SIG-M5 treated with dmso at 0.1 percent for 504 hours (cell line): ENCODE measurements around the gene KANK2.
"Not testable (repeated sequence)": the region's sequence is repeated elsewhere in the genome, so short reads cannot be mapped to it uniquely, and the experiment has no call there.

Source experiments
- DNase-seq: peaks from one replicate; lab custom pipeline; 2025; ENCODE audit not compliant: unreplicated experiment; lab: John Stamatoyannopoulos, UW

The KANK2 gene

GRCh38 chr19:11175920-11176319, 21.4 kb downstream of the KANK2 start:
- no peak for DNase-seq

GRCh38 chr19:11174336-11174735, 23.0 kb downstream of the KANK2 start:
- DNase-seq: no peak

- no peak for DNase-seq
These were observed 23.7 kb downstream of the KANK2 start for GRCh38 chr19:11173516-11174155.

DNA sequence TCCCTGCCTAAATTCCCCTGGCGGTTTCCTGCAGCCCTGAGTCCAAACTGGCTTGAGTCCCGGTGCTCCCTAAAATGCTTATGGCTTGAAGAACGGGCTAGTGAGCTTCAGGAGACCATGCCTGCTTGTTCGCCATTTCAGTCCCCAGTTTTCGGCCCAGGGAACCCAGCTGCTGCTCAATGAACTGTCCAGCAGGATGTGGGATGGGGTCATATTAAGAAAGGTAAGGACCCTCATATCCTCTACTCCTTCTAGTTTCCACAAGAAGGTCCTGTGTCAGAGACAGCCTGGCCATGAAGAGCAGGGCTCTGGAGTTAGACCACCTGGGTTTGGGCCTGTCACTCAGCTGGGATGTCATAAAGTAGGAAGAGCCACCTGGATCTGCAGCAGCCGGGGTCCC, 24.8 kb downstream of the KANK2 start:
- DNase-seq: no peak

- no peak for DNase-seq
These were observed 26.2 kb downstream of the KANK2 start for GRCh38 chr19:11171144-11171543.

DNA sequence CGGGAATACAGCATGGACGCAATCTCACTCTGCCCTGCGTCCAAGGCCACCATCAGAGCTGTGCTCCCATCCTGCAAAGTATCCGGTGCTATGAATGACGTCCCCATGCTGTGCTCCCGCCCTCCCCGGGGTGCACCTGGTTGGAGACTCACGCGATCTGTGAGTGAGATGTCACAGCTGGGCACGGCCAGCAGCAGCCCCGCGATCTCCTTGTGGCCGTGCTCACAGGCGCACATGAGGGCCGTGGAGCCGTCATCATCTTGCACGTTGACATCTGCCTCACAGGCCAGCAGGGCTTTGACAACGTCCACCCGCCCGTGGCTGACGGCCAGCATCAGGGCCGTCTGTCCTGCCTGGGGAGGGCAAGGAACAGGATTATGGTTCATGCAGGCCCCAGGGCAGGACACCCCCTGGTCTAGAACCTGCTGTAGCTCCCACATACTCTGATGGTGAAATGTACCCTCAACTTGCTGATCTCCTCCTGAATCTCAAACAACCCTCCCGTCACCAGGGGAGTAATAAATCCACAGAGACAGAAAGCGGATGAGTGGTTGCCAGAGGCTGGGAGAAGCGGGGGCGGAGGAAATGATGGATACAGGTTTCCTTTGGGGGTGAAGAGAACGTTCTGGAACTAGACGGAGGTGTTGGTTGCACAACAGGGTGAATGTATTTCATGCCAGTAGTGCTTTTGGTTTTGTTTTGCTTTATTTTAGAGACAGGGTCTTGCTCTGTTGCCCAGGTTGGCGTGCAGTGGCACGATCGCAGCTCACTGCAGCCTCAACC, 27.3 kb downstream of the KANK2 start:
- no peak for DNase-seq

DNA sequence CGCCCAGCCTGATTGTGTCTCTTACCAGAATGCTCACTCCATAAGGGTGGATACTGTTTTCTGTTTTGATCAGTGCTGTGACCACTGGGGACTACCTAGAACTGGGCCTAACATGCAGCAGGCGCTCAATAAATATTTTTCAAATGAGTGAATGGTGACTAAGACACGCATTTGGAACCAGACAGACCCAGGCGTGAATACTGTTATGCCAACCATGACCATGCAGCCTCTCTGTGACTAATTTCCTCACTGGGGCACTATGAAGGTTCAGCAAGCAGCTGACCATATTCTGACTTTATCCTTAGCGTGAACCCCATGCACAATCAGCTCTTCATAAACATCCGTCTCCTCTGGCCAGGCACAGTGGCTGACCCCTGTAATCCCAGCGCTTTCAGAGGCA, 28.8 kb downstream of the KANK2 start:
- DNase-seq: no peak

DNA sequence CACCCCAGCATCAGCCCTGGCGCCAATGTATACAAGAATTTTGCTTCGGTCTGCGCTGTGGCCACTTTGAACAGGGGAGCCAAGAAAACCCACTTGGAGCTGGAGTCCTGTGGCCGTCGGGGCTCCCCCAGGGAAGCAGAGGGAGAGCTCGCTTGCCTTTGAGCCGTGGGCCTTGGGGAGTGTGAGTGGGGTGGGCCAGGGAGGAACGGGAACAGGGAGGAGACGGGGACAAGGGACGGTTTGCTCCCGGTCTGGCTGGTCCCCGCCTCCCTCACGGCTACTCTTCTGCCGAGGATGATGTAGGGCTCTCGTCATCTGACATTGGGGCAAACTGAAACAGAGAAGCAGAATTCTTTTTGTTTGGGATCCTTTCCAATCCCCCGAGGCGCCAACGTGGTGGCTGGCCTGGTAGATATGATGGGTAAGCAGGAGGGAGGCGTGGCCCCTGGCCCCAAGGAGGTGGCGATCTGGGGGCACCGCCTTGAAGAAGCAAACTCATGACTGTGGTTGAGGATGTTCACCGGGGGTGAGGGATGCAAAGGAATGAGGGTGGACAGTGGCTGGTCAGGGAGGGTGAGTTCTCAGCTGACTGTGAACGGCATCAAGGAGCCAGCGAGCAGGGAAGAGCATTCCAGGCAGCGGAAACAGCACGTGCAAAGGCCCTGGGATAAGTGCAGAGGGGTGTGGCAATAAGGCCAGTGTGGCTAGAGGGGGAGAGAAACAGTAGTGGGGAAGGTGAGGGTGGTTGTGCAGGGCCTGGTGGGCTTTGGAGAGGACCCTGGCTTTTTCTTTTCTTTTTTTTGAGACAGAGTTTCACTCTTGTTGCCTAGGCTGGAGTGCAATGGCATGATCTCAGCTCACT, 30.8 kb downstream of the KANK2 start:
- DNase-seq: no peak

DNA sequence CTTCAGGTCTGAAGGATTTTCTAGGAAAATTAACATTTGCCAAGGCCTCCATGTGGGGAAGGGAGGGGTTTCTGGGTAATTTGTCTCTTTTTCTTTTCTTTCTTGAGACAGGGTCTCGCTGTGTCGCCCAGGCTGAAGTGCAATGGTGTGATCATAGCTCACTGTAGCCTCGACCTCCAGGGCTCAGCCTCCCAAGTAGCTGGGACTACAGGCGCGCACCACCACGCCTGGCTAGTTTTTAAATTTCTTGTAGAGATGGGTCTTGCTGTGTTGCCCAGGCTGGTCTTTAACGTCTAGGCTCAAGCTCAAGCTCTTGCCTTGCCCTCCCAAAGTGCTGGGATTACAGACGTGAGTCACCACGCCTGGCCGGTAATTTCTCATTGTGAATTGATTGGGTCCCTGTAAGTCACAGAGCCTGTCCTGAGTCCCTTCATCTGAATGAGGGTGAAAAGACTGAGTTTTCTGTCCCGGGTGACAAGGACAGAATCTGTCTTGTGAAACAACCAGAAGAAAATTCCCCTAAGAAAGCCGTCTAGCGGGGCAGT, 31.8 kb downstream of the KANK2 start:
- DNase-seq: no peak

DNA sequence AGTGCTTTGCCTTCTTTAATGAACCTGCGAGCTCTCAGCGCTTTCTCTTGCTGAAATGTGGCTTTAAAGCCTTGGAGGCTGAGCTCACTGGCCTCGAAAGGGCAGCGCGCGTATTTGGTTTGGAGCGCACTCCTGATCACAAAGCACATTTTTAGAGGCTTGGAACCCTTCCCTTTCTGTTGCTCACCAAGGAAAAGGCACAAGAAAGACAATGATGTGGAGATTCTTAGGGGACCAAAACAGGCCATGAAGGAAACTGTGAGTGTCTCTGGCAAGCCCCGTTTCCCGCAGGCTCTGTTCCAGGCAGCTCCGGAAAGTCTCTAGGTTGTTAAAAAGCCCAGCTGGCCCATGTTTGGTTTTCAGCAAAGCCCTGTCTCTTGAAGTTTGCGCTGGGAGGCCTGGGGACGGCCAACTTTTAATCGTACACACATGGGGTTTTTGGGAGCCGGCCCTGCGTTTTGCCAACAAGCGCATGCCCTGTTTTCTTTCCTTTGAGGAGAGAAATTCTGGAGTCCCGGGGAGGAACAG, 32.4 kb downstream of the KANK2 start:
- DNase-seq: no peak

- DNase-seq: no peak
These were observed 33.0 kb downstream of the KANK2 start for GRCh38 chr19:11164296-11164695.

DNA sequence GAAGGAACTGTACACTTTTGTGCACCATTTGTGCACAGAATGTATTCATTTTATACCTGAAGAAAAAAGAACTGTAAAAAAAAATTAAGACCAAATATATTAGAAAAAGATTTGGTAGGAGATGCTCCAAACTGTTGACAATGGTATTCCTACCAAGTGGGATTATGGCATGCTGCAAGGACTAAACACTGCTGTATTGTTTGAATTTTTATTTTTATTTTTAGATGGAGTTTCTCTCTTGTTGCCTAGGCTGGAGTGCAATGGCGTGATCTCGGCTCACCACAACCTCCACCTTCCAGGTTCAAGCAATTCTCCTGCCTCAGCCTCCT, 36.9 kb downstream of the KANK2 start:
- DNase-seq: not testable (repeated sequence)

GRCh38 chr19:11159598-11160439, 37.5 kb downstream of the KANK2 start:
- DNase-seq: no peak

- DNase-seq: peak; percentile 98
These were observed 41.8 kb downstream of the KANK2 start, which contains the start of gene SPC24 for GRCh38 chr19:11155373-11156120. TSS of gene SPC24 (minus strand) at chr19:11155782. CDS start at chr19:11155776, 6 bp downstream.

GRCh38 chr19:11154683-11155047, 42.7 kb downstream of the KANK2 start:
- no peak for DNase-seq

DNA sequence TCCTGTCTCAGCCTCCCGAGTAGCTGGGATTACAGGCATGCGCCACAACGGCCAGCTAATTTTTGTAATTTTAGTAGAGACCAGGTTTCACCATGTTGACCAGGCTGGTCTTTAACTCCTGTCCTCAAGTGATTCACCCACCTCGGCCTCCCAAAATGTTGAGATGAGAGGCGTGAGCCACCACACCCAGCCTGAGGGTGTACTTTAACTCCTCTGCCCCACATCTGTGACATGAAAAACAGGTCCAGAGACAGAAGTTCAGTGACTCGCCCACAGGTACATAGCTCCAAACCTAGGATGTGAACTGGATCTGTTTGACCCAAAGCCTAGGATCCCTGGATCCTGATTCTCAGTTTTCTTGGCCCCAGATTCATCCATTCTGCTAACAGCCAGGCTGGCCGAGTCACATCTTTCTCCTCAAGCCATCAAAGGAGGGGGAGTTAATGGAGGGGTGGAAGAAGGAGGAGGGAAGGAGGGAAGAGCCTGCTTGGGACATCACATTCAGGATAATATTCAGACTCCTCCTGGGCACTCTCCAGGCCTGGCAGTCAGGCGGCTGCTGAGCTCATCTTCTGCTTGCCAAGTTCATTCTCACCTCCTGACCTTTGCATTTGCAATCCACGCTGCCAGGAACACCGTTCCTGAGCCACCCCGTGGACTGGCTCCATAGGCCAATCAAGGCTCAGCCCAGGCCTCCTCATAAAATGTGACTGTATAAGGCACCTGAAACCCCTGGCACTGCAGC, 44.9 kb downstream of the KANK2 start:
- DNase-seq: no peak

- DNase-seq: no peak
These were observed 46.2 kb downstream of the KANK2 start for GRCh38 chr19:11151181-11151580.

GRCh38 chr19:11148001-11148400, 49.3 kb downstream of the KANK2 start:
- DNase-seq: no peak

DNA sequence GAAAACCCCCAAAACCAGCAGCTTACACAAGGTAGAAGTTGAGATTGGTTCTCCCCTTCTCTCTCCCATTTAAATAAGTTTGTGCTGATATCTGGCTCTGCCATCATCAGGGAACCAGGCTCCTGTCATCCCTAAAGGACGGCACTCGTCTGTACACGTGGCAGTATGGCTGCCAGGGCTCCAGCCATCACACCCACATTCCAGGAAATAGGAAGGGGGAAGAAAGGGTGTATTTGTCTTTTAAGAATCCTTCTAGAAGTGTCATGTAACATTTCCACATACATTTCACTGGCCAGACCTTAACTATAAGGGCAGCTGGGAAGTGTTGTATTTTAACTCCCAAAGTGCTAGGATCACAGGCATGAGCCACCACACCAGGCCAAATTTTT, 51.8 kb downstream of the KANK2 start:
- DNase-seq: no peak
